K562 (cell line): Measurements from ENCODE around the gene ACAD10. TPM values are rescaled to one million over a fixed set of nuclear protein-coding genes. Genes with fewer than 3 reads are reported as not detected.

Experiments used
- ADNP ChIP-seq: fragments of 200-800 bp; sonication (Bioruptor generic); IDR thresholded peaks from 2 replicates; pipeline ENCODE4 v1.6.1; 2016; ENCODE audit warnings: missing genetic modification characterization, missing compliant biosample characterization
- CLOCK ChIP-seq: fragments of 250-450 bp; sonication (Bioruptor Pico); IDR thresholded peaks from 2 replicates; pipeline ENCODE4 v1.4.0; 2020; ENCODE audit warnings: mild to moderate bottlenecking, moderate library complexity, borderline replicate concordance
- E4F1 ChIP-seq: fragments of 250-450 bp; sonication (Bioruptor Pico); IDR thresholded peaks from 2 replicates; pipeline ENCODE4 v1.5.0; 2021; ENCODE audit warnings: mild to moderate bottlenecking, borderline replicate concordance
- EGR1 ChIP-seq: fragments of 450-650 bp; conservative IDR thresholded peaks from 2 replicates; pipeline ENCODE4 v1.6.1; 2017; ENCODE audit warnings: mild to moderate bottlenecking
- ILF3 ChIP-seq: fragments of 450-650 bp; IDR thresholded peaks from 2 replicates; pipeline ENCODE4 v1.6.1; 2018; ENCODE audit warnings: antibody characterized with exemption, mild to moderate bottlenecking, moderate library complexity, borderline replicate concordance
- ILK ChIP-seq: fragments of 450-650 bp; IDR thresholded peaks from 2 replicates; pipeline ENCODE4 v1.6.1; 2016; ENCODE audit warnings: missing genetic modification characterization, low read depth, mild to moderate bottlenecking, missing compliant biosample characterization, moderate library complexity, borderline replicate concordance
- KLF10 ChIP-seq: fragments of 250-450 bp; sonication (Bioruptor Pico); IDR thresholded peaks from 2 replicates; pipeline ENCODE4 v1.6.1; 2021; ENCODE audit warnings: matching md5 sums
- NFE2L1 ChIP-seq: fragments of 450-650 bp; IDR thresholded peaks from 2 replicates; pipeline ENCODE4 v1.6.1; 2016; ENCODE audit warnings: missing genetic modification characterization, low read depth, mild to moderate bottlenecking, missing compliant biosample characterization, moderate library complexity, borderline replicate concordance
- PHB2 ChIP-seq: fragments of 450-650 bp; IDR thresholded peaks from 2 replicates; pipeline ENCODE4 v1.6.1; 2017; ENCODE audit warnings: low read depth
- ZBTB40 ChIP-seq, 2 experiments: fragments of 450-650 bp in 1 of 2; sonication (generic) in 1 of 2; formaldehyde crosslinking in 1 of 2; IDR thresholded peaks; 2 replicates each; pipeline versions ENCODE4 v1.7.1 to v1.9.0; 2016 to 2022; ENCODE audit warnings: inconsistent platforms in 1 of 2, mild to moderate bottlenecking in 1 of 2, missing genetic modification reagents in 1 of 2
- ZNF143 ChIP-seq: sonication (generic); formaldehyde crosslinking; IDR thresholded peaks from 2 replicates; pipeline ENCODE4 v1.9.0; 2022; ENCODE audit warnings: mild to moderate bottlenecking, missing genetic modification reagents
- ZNF311 ChIP-seq: fragments of 250-450 bp; sonication (Bioruptor Pico); IDR thresholded peaks from 2 replicates; pipeline ENCODE4 v1.4.0; 2020; ENCODE audit warnings: mild to moderate bottlenecking, moderate library complexity
- polyA plus RNA-seq, 8 experiments: library from polyadenylated mRNA; depleted of rRNA in 4 of 8; stranded (reverse) in 5 of 8; unstranded in 3 of 8; fragments of >200 nt; fragmentation: Nextera tagmentation in 2 of 8; fragmentation: Illumina TruSeq in 1 of 8; extraction: Ambion mirVana in 2 of 8; extraction: Trizol in 1 of 8; gene quantifications; 2 replicates each; pipeline versions ENCODE4 v1.2.1 to v1.2.3, GENCODE V29; 2011 to 2014; ENCODE audit warnings: inconsistent platforms in 1 of 8, missing spikeins in 1 of 8
- total RNA-seq, 7 experiments: library from RNA; depleted of rRNA in 6 of 7; stranded (reverse); fragments of >200 nt in 6 of 7; fragmentation: Illumina TruSeq in 2 of 7; extraction: Trizol in 2 of 7; gene quantifications; 2 replicates each; pipeline versions ENCODE4 v1.2.1 to v1.2.3, GENCODE V29; 2011 to 2021; ENCODE audit warnings: low replicate concordance in 1 of 7

Gene ACAD10
- total and polyA plus RNA-seq, 9 of the 15 experiments (the other 6 are each of a cell fraction or from before 2014, with no cell fraction given), result 2.3 to 19.2 (median 12.0) TPM

GRCh38 chr12:111685811-111686573 lies at the start of gene ACAD10, which contains the start of gene BRAP (continued):
- TF ChIP-seq ZBTB40 (IDR thresholded peaks at IDR 0.05) (peak; percentile 87), ZBTB40 (CRISPR knock-in tag; IDR thresholded peaks at IDR 0.05) (no peak; the same call in 1 of the 2 replicates), CLOCK (CRISPR knock-in tag) (no peak), ILK (tag) (no peak), PHB2 (no peak), ZNF311 (no peak), EGR1 (no peak), ZNF143 (CRISPR knock-in tag) (0 out of 2 replicates have a peak, but pooled peaks have one; percentile 25), KLF10 (no peak), ADNP (tag) (peak; percentile 100), NFE2L1 (tag) (no peak), E4F1 (CRISPR knock-in tag) (no peak), ILF3 (0 out of 2 replicates have a peak, but pooled peaks have one; percentile 56)
